Left hindlimb (tissue), 1 donor: ENCODE results near the gene TAS2R20.

Experiments used
- DNase-seq: peaks from one replicate; pipeline ENCODE4 v3.0.0-alpha.2; 2018

TAS2R20 gene

GRCh38 chr12:10957741-10958140, 40.4 kb downstream of the TAS2R20 start:
- DNase-seq = no peak

DNA sequence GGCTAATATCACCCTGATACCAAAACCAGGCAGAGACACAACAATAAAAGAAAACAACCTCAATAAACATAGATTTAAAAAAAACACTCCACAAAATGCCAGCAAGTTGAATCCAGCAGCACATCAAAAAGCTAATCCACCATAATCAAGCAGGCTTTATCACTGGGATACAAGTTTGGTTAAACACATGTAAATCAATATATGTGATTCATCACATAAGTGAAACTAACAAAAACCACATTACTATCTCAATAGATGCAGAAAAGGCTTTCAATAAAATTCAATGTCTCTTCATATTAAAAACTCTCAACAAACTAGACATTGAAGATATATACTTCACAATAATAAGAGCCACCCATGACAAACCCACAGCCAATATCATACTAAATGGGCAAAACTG, 42.0 kb downstream of the TAS2R20 start:
- no peak for DNase-seq

DNA sequence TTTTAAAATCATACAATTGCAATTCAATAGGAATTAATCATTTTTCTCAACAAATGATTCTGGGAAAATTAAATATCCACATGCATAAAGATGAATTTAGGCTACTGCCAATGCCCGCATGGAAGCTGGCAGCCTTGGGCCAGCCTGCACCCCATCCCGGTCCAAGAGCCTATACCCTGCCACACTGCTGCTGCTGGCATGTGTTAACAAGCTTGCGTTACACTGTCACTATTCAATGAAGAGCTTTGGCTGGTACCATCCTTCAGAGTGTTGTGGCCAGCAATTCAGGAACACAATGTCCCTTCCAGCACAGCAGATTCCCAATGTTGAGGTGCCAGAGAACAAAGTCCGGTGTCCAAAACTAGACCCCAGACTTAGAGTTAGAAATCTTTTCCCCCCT, 45.5 kb downstream of the TAS2R20 start:
- no peak for DNase-seq
